Measurements from ENCODE around the gene SCN3B.

Gene SCN3B

GRCh38 chr11:123694551-123694950, 40.1 kb upstream of the SCN3B start:
- no peak for TF ChIP-seq CTCF (IDR thresholded peaks at IDR 0.05; ENCODE audit: extremely low read depth, missing control alignments)
- no peak for DNase-seq (ENCODE audit: low spot score)

- no peak for DNase-seq (ENCODE audit: low spot score)
Measured at GRCh38 chr11:123692961-123693360, 38.5 kb upstream of the SCN3B start.

GRCh38 chr11:123690485-123690884, 36.1 kb upstream of the SCN3B start:
- DNase-seq (ENCODE audit: low spot score): no peak
- no peak for TF ChIP-seq CTCF (IDR thresholded peaks at IDR 0.05; ENCODE audit: extremely low read depth, missing control alignments)

More at GRCh38 chr11:123692961-123693360, 38.5 kb upstream of the SCN3B start:
- TF ChIP-seq CTCF (IDR thresholded peaks at IDR 0.05; ENCODE audit: extremely low read depth, missing control alignments): no peak

- DNase-seq (ENCODE audit: low spot score): no peak
Measured at GRCh38 chr11:123684601-123685000, 30.2 kb upstream of the SCN3B start.

GRCh38 chr11:123683428-123684170, 29.2 kb upstream of the SCN3B start:
- TF ChIP-seq CTCF (IDR thresholded peaks at IDR 0.05; ENCODE audit: extremely low read depth, missing control alignments): no peak
- no peak for DNase-seq (ENCODE audit: low spot score)

More at GRCh38 chr11:123684601-123685000, 30.2 kb upstream of the SCN3B start:
- no peak for TF ChIP-seq CTCF (IDR thresholded peaks at IDR 0.05; ENCODE audit: extremely low read depth, missing control alignments)

- DNase-seq (ENCODE audit: low spot score): no peak
Measured at GRCh38 chr11:123682696-123683410, 28.4 kb upstream of the SCN3B start.

More at GRCh38 chr11:123682696-123683410, 28.4 kb upstream of the SCN3B start:
- TF ChIP-seq CTCF (IDR thresholded peaks at IDR 0.05; ENCODE audit: extremely low read depth, missing control alignments): no peak
